Trophoblast cell (in vitro differentiated cells and primary cell): ENCODE measurements around the gene TOMM20.
"Not testable (repeated sequence)": the region's sequence is repeated elsewhere in the genome, so short reads cannot be mapped to it uniquely, and the experiment has no call there.

ENCODE experiments used
- DNase-seq, 2 donors: peaks; one replicate each; pipeline ENCODE4 v3.0.0-alpha.2; 2016
- H2AFZ ChIP-seq: 2 replicates; pipeline ENCODE4 v1.6.1; 2013; ENCODE audit warnings: low read length, moderate library complexity, mild to moderate bottlenecking; ENCODE audit not compliant: insufficient read depth, poor library complexity
- H2AK5ac ChIP-seq: 2 replicates; pipeline ENCODE4 v1.6.1; 2013; ENCODE audit warnings: mild to moderate bottlenecking, low read length
- H2BK120ac ChIP-seq: 2 replicates; pipeline ENCODE4 v1.6.1; 2013; ENCODE audit warnings: low read length, mild to moderate bottlenecking, moderate library complexity; ENCODE audit not compliant: insufficient read depth, poor library complexity
- H2BK12ac ChIP-seq: 2 replicates; pipeline ENCODE4 v1.6.1; 2013; ENCODE audit warnings: mild to moderate bottlenecking, low read length, moderate library complexity
- H2BK5ac ChIP-seq: 2 replicates; pipeline ENCODE4 v1.6.1; 2013; ENCODE audit warnings: low read length, low read depth, moderate library complexity, mild to moderate bottlenecking; ENCODE audit not compliant: poor library complexity
- H3K14ac ChIP-seq: 2 replicates; pipeline ENCODE4 v1.6.1; 2013; ENCODE audit warnings: mild to moderate bottlenecking, low read length
- H3K18ac ChIP-seq: 2 replicates; pipeline ENCODE4 v1.6.1; 2013; ENCODE audit warnings: mild to moderate bottlenecking, low read length
- H3K23ac ChIP-seq: 2 replicates; pipeline ENCODE4 v1.6.1; 2013; ENCODE audit warnings: low read length
- H3K27ac ChIP-seq: 2 replicates; pipeline ENCODE4 v1.5.1; 2013; ENCODE audit warnings: low read depth, mild to moderate bottlenecking, inconsistent platforms, low read length, moderate library complexity
- H3K27me3 ChIP-seq: 2 replicates; pipeline ENCODE4 v1.6.1; 2013; ENCODE audit warnings: inconsistent platforms, mild to moderate bottlenecking, low read length, moderate library complexity; ENCODE audit not compliant: insufficient read depth
- H3K36me3 ChIP-seq, 2 experiments: 1 replicate in 1 of 2; 2 replicates in 1 of 2; pipeline ENCODE4 v1.6.1; 2013; ENCODE audit warnings: low read length in 2 of 2, mild to moderate bottlenecking in 2 of 2, moderate library complexity in 1 of 2; ENCODE audit not compliant: insufficient read depth in 2 of 2, control insufficient read depth in 1 of 2
- H3K4ac ChIP-seq: 2 replicates; pipeline ENCODE4 v1.6.1; 2013; ENCODE audit warnings: low read depth, mild to moderate bottlenecking, low read length, moderate library complexity
- H3K4me1 ChIP-seq, 2 experiments: 1 replicate in 1 of 2; 2 replicates in 1 of 2; pipeline ENCODE4 v1.6.1; 2013; ENCODE audit warnings: low read length in 2 of 2, mild to moderate bottlenecking in 2 of 2, moderate library complexity in 1 of 2; ENCODE audit not compliant: insufficient read depth in 2 of 2, control insufficient read depth in 1 of 2
- H3K4me2 ChIP-seq: 2 replicates; pipeline ENCODE4 v1.6.1; 2013; ENCODE audit warnings: inconsistent platforms, mild to moderate bottlenecking, low read length, moderate library complexity
- H3K4me3 ChIP-seq: 2 replicates; pipeline ENCODE4 v1.5.1; 2013; ENCODE audit warnings: mild to moderate bottlenecking, low read depth, low read length, inconsistent platforms
- H3K79me1 ChIP-seq: one replicate; pipeline ENCODE4 v1.6.1; 2013; ENCODE audit warnings: low read length
- H3K79me2 ChIP-seq: 2 replicates; pipeline ENCODE4 v1.6.1; 2013; ENCODE audit warnings: low read length, mild to moderate bottlenecking; ENCODE audit not compliant: control insufficient read depth, insufficient read depth, poor library complexity
- H3K9ac ChIP-seq: 2 replicates; pipeline ENCODE4 v1.6.1; 2013; ENCODE audit warnings: mild to moderate bottlenecking, low read length
- H3K9me3 ChIP-seq: 2 replicates; pipeline ENCODE4 v1.6.1; 2013; ENCODE audit warnings: low read depth, mild to moderate bottlenecking, control low read depth, inconsistent platforms, low read length; ENCODE audit not compliant: insufficient read depth
- H4K12ac ChIP-seq: 2 replicates; pipeline ENCODE4 v1.6.1; 2013; ENCODE audit warnings: low read depth, mild to moderate bottlenecking, low read length, moderate library complexity
- H4K8ac ChIP-seq: 2 replicates; pipeline ENCODE4 v1.6.1; 2013; ENCODE audit warnings: low read depth, mild to moderate bottlenecking, low read length, moderate library complexity
- H4K91ac ChIP-seq: one replicate; pipeline ENCODE4 v1.6.1; 2013; ENCODE audit warnings: low read depth, mild to moderate bottlenecking, low read length, moderate library complexity
- WGBS: extraction: QIAGEN DNeasy Blood & Tissue Kit; methylation state at CpG from one replicate; pipeline ENCODE4 v1.1.7; 2013; ENCODE audit warnings: missing lambda C conversion rate; ENCODE audit not compliant: insufficient read length, insufficient coverage; ENCODE audit errors: extremely low coverage; 5-methylcytosine and 5-hydroxymethylcytosine counted together

Gene TOMM20

GRCh38 chr1:235098991-235099390 lies 29.6 kb downstream of the TOMM20 start:
- no peaks in the 10 kb centered on the region for H3K79me1 ChIP-seq
- H4K12ac ChIP-seq, result no peak overlapping the region
- no peak overlapping the region for H4K91ac ChIP-seq
- no peak overlapping the region for H4K8ac ChIP-seq
- H3K9ac ChIP-seq, result no peak overlapping the region
- DNase-seq, result no peak
- H3K9me3 ChIP-seq, result no peaks in the 10 kb centered on the region
- no peaks in the 10 kb centered on the region for H3K27me3 ChIP-seq
- no peak overlapping the region for H3K4me3 ChIP-seq
- H3K18ac ChIP-seq, result no peak overlapping the region
- H3K4ac ChIP-seq, result no peak overlapping the region
- no peaks in the 10 kb centered on the region for H3K79me2 ChIP-seq
- H2AFZ ChIP-seq, result no peak overlapping the region
- no peak overlapping the region for H2BK120ac ChIP-seq
- H3K23ac ChIP-seq, result no peak overlapping the region
- H3K36me3 ChIP-seq, result no peaks in the 10 kb centered on the region
- H3K14ac ChIP-seq, result no peak overlapping the region
- no peak overlapping the region for H2BK12ac ChIP-seq
- no CpG with 5 or more reads among the region's 9 CpGs for WGBS
- no peak overlapping the region for H3K27ac ChIP-seq
- no peak overlapping the region for H3K4me2 ChIP-seq
- H2AK5ac ChIP-seq, result no peak overlapping the region
- H3K4me1 ChIP-seq, result no peaks in the 10 kb centered on the region
- H2BK5ac ChIP-seq, result no peak overlapping the region

- H2AK5ac ChIP-seq, result no peak overlapping the region
- no peak overlapping the region for H3K4ac ChIP-seq
- H2BK120ac ChIP-seq, result no peak overlapping the region
- no peak overlapping the region for H3K9ac ChIP-seq
- no CpG with 5 or more reads among the region's 6 CpGs for whole genome bisulfite sequencing
- no peak overlapping the region for H3K27ac ChIP-seq
- no peak for DNase-seq
- no peak overlapping the region for H3K23ac ChIP-seq
- H3K14ac ChIP-seq, result no peak overlapping the region
- H4K91ac ChIP-seq, result no peak overlapping the region
- no peak overlapping the region for H2BK12ac ChIP-seq
- H2BK5ac ChIP-seq, result no peak overlapping the region
- no peak overlapping the region for H3K4me2 ChIP-seq
- no peak overlapping the region for H3K4me3 ChIP-seq
- H3K9me3 ChIP-seq, result no peaks in the 10 kb centered on the region
- H4K8ac ChIP-seq, result no peak overlapping the region
- H3K18ac ChIP-seq, result no peak overlapping the region
- no peak overlapping the region for H4K12ac ChIP-seq
- H3K27me3 ChIP-seq, result no peaks in the 10 kb centered on the region
- no peak overlapping the region for H2AFZ ChIP-seq
- H3K4me1 ChIP-seq, result peaks cover 1 to 2% of the 10 kb centered on the region in 2 experiments
- H3K79me2 ChIP-seq, result no peaks in the 10 kb centered on the region
- no peaks in the 10 kb centered on the region for H3K36me3 ChIP-seq
- no peaks in the 10 kb centered on the region for H3K79me1 ChIP-seq
Measured at GRCh38 chr1:235098547-235098946, 30.1 kb downstream of the TOMM20 start.

- H2BK12ac ChIP-seq, H3K79me2 ChIP-seq, H3K27ac ChIP-seq, H4K91ac ChIP-seq, H4K12ac ChIP-seq, H3K4ac ChIP-seq, H3K23ac ChIP-seq, H2AFZ ChIP-seq, H3K4me1 ChIP-seq, H3K9ac ChIP-seq, H3K4me2 ChIP-seq, H3K9me3 ChIP-seq, H3K14ac ChIP-seq, H2AK5ac ChIP-seq, H2BK5ac ChIP-seq, H3K27me3 ChIP-seq, H3K4me3 ChIP-seq, H3K18ac ChIP-seq, H2BK120ac ChIP-seq, H3K79me1 ChIP-seq, DNase-seq, H3K36me3 ChIP-seq, H4K8ac ChIP-seq: not testable (repeated sequence)
- no CpG with 5 or more reads among the region's 14 CpGs for WGBS
Measured at GRCh38 chr1:235097501-235097900, 31.1 kb downstream of the TOMM20 start.

GRCh38 chr1:235095938-235096562 lies 32.6 kb downstream of the TOMM20 start:
- H2AFZ ChIP-seq, result no peak overlapping the region
- no peak overlapping the region for H2AK5ac ChIP-seq
- H3K23ac ChIP-seq, result no peak overlapping the region
- H4K8ac ChIP-seq, result no peak overlapping the region
- no peaks in the 10 kb centered on the region for H3K79me2 ChIP-seq
- H3K4ac ChIP-seq, result no peak overlapping the region
- no peaks in the 10 kb centered on the region for H3K27me3 ChIP-seq
- no peak overlapping the region for H4K91ac ChIP-seq
- H3K9ac ChIP-seq, result no peak overlapping the region
- no CpG with 5 or more reads among the region's 6 CpGs for WGBS
- no peak overlapping the region for H2BK120ac ChIP-seq
- H3K4me3 ChIP-seq, result no peak overlapping the region
- H3K14ac ChIP-seq, result no peak overlapping the region
- H3K4me2 ChIP-seq, result no peak overlapping the region
- H4K12ac ChIP-seq, result no peak overlapping the region
- no peak overlapping the region for H2BK5ac ChIP-seq
- H3K27ac ChIP-seq, result no peak overlapping the region
- H3K9me3 ChIP-seq, result no peaks in the 10 kb centered on the region
- no peak overlapping the region for H3K18ac ChIP-seq
- peaks cover 6% of the 10 kb centered on the region for H3K79me1 ChIP-seq
- H3K36me3 ChIP-seq, result no peaks in the 10 kb centered on the region
- no peak overlapping the region for H2BK12ac ChIP-seq
- peaks cover 7% of the 10 kb centered on the region in 2 experiments for H3K4me1 ChIP-seq
- no peak for DNase-seq
